ENCODE measurements around the gene NUDC. TPM values are rescaled to one million over a fixed set of nuclear protein-coding genes. Genes with fewer than 3 reads are reported as not detected.

NUDC gene
- total and polyA plus RNA-seq, 2 of the 13 experiments (the other 11 are each of a cell fraction or from before 2014, with no cell fraction given): 34.7 to 104 TPM

GRCh38 chr1:26961826-26962225, 40.3 kb downstream of the NUDC start (continued):
- no peak for TF ChIP-seq DMTF1 (CRISPR knock-in tag; IDR thresholded peaks at IDR 0.05)
- peak in 1 of 2 experiments; percentile 27; a peak in 1 of 4 replicates for TF ChIP-seq HMGXB4 (CRISPR knock-in tag; IDR thresholded peaks at IDR 0.05; ENCODE audit: borderline replicate concordance in 1 of 2, low read depth in 1 of 2)
- no peak for TF ChIP-seq ZBTB40 (IDR thresholded peaks at IDR 0.05)
- no peak; the same call in 1 of the 2 replicates for TF ChIP-seq ZBTB40 (CRISPR knock-in tag; IDR thresholded peaks at IDR 0.05)
- no peak for TF ChIP-seq MXD4 (CRISPR knock-in tag; IDR thresholded peaks at IDR 0.05)
- no peak for TF ChIP-seq PRMT3 (CRISPR knock-in tag; IDR thresholded peaks at IDR 0.05; ENCODE audit: borderline replicate concordance, low read depth)
- no peak for TF ChIP-seq BORCS8-MEF2B (CRISPR knock-in tag; IDR thresholded peaks at IDR 0.05)
- no peak for TF ChIP-seq YEATS4 (CRISPR knock-in tag; IDR thresholded peaks at IDR 0.05; ENCODE audit: borderline replicate concordance)
- TF ChIP-seq JUN (CRISPR knock-in tag; IDR thresholded peaks at IDR 0.05): 0 out of 2 replicates have a peak, but pooled peaks have one; percentile 9
- TF ChIP-seq TCF12 (IDR thresholded peaks at IDR 0.05): no peak
- no peak for TF ChIP-seq TCF12 (CRISPR knock-in tag; IDR thresholded peaks at IDR 0.05)
- TF ChIP-seq SAP130 (CRISPR knock-in tag; IDR thresholded peaks at IDR 0.05; ENCODE audit: low read depth): peak; percentile 90
- TF ChIP-seq FIP1L1 (IDR thresholded peaks at IDR 0.05; ENCODE audit: borderline replicate concordance, insufficient read depth, low read depth, low read length): no peak
- TF ChIP-seq KDM3A (CRISPR knock-in tag; IDR thresholded peaks at IDR 0.05; ENCODE audit: low read depth): peak; percentile 29; the same call in 1 of the 2 replicates
- no peak for TF ChIP-seq ZNF431 (CRISPR knock-in tag; IDR thresholded peaks at IDR 0.05; ENCODE audit: borderline replicate concordance, low read depth)
- TF ChIP-seq MBD4 (IDR thresholded peaks at IDR 0.05; ENCODE audit: borderline replicate concordance, low read length): no peak
- peak; percentile 77 for TF ChIP-seq HDAC2 (CRISPR knock-in tag; IDR thresholded peaks at IDR 0.05)
- TF ChIP-seq TARDBP (CRISPR knock-in tag; IDR thresholded peaks at IDR 0.05): no peak; the same call in 1 of the 2 replicates

All from HepG2 (cell line).